Right lobe of liver (tissue), 4 donors: ENCODE results near the gene EPHB6.

Experiments used
- CTCF ChIP-seq, 4 donors: fragments of 200-600 bp in 3 of 4; fragments of 450-650 bp in 1 of 4; IDR thresholded peaks; one replicate each; pipeline versions ENCODE4 v1.5.1 to v1.8.0; 2016 to 2022; ENCODE audit warnings: antibody characterized with exemption in 4 of 4, mild to moderate bottlenecking in 2 of 4
- POLR2A ChIP-seq: fragments of 450-650 bp; IDR thresholded peaks from one replicate; pipeline ENCODE4 v1.6.1; 2017; ENCODE audit warnings: antibody characterized with exemption, mild to moderate bottlenecking
- donor health status: DM: no; HTN: no; CAD: no.
- donor health status: DM: no; HTN: no; CAD: no.
- donor health status: DM: no; HTN: yes; CAD: no.

GRCh38 chr7:142913566-142913965 is 58.7 kb downstream of the EPHB6 start:
- TF ChIP-seq CTCF (IDR thresholded peaks at IDR 0.05): no peak
- no peak for TF ChIP-seq POLR2A
